Measurements from ENCODE around the gene FARSB.

- TF ChIP-seq, protein P1, sequence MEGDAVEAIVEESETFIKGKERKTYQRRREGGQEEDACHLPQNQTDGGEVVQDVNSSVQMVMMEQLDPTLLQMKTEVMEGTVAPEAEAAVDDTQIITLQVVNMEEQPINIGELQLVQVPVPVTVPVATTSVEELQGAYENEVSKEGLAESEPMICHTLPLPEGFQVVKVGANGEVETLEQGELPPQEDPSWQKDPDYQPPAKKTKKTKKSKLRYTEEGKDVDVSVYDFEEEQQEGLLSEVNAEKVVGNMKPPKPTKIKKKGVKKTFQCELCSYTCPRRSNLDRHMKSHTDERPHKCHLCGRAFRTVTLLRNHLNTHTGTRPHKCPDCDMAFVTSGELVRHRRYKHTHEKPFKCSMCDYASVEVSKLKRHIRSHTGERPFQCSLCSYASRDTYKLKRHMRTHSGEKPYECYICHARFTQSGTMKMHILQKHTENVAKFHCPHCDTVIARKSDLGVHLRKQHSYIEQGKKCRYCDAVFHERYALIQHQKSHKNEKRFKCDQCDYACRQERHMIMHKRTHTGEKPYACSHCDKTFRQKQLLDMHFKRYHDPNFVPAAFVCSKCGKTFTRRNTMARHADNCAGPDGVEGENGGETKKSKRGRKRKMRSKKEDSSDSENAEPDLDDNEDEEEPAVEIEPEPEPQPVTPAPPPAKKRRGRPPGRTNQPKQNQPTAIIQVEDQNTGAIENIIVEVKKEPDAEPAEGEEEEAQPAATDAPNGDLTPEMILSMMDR (IDR thresholded peaks at IDR 0.05): no peak
- TF ChIP-seq POLR2A (IDR thresholded peaks at IDR 0.05): no peak
Measured at GRCh38 chr2:222606306-222606705, 49.6 kb downstream of the FARSB start.

Data from body of pancreas (tissue), 4 donors.